GM19328 (cell line): ENCODE results near the gene SLC39A11.

Experiments used
- ATAC-seq: cut with Tn5 transposase; IDR thresholded peaks from one replicate; pipeline ENCODE4 v1.9.1; 2021; ENCODE audit warnings: mild to moderate bottlenecking, moderate library complexity; ENCODE audit not compliant: unreplicated experiment

Gene SLC39A11

GRCh38 chr17:72883351-72883750, 209.1 kb downstream of the SLC39A11 start:
- ATAC-seq, result no peak

GRCh38 chr17:72882426-72882825, 210.1 kb downstream of the SLC39A11 start:
- no peak for ATAC-seq

GRCh38 chr17:72879877-72880276, 212.6 kb downstream of the SLC39A11 start:
- ATAC-seq, result no peak

- ATAC-seq, result no peak
Observed at GRCh38 chr17:72878975-72879660, 213.4 kb downstream of the SLC39A11 start.

GRCh38 chr17:72877348-72877747, 215.1 kb downstream of the SLC39A11 start:
- no peak for ATAC-seq

- no peak for ATAC-seq
Observed at GRCh38 chr17:72876413-72876812, 216.1 kb downstream of the SLC39A11 start.

- ATAC-seq, result no peak
Observed at GRCh38 chr17:72875361-72875760, 217.1 kb downstream of the SLC39A11 start.

GRCh38 chr17:72872396-72872795, 220.1 kb downstream of the SLC39A11 start:
- no peak for ATAC-seq

- ATAC-seq, result no peak
Observed at GRCh38 chr17:72870367-72870985, 222.0 kb downstream of the SLC39A11 start.

- no peak for ATAC-seq
Observed at GRCh38 chr17:72869630-72870029, 222.9 kb downstream of the SLC39A11 start.

GRCh38 chr17:72865954-72866353, 226.5 kb downstream of the SLC39A11 start:
- ATAC-seq, result no peak

- ATAC-seq, result no peak
Observed at GRCh38 chr17:72863526-72864211, 228.8 kb downstream of the SLC39A11 start.

GRCh38 chr17:72862276-72862999, 230.1 kb downstream of the SLC39A11 start:
- no peak for ATAC-seq

GRCh38 chr17:72861811-72862210, 230.7 kb downstream of the SLC39A11 start:
- ATAC-seq, result no peak

GRCh38 chr17:72860778-72861177, 231.7 kb downstream of the SLC39A11 start:
- no peak for ATAC-seq

GRCh38 chr17:72858826-72859495, 233.5 kb downstream of the SLC39A11 start:
- ATAC-seq, result no peak

GRCh38 chr17:72853440-72854415, 238.8 kb downstream of the SLC39A11 start:
- ATAC-seq, result no peak

GRCh38 chr17:72852277-72852938, 240.1 kb downstream of the SLC39A11 start:
- ATAC-seq, result no peak

GRCh38 chr17:72850410-72851118, 241.9 kb downstream of the SLC39A11 start:
- ATAC-seq, result no peak
